ENCODE results near the gene SSTR4. TPM values are rescaled to one million over a fixed set of nuclear protein-coding genes. Genes with fewer than 3 reads are reported as not detected.

SSTR4 gene
- total and polyA plus RNA-seq, 2 donors from 2014 or later: not detected

- H3K36me3 ChIP-seq (ENCODE audit: control insufficient read depth in 2 of 3, insufficient read depth in 3 of 3, low read length in 3 of 3): no peaks in the 10 kb centered on the region
- TF ChIP-seq, protein P1, sequence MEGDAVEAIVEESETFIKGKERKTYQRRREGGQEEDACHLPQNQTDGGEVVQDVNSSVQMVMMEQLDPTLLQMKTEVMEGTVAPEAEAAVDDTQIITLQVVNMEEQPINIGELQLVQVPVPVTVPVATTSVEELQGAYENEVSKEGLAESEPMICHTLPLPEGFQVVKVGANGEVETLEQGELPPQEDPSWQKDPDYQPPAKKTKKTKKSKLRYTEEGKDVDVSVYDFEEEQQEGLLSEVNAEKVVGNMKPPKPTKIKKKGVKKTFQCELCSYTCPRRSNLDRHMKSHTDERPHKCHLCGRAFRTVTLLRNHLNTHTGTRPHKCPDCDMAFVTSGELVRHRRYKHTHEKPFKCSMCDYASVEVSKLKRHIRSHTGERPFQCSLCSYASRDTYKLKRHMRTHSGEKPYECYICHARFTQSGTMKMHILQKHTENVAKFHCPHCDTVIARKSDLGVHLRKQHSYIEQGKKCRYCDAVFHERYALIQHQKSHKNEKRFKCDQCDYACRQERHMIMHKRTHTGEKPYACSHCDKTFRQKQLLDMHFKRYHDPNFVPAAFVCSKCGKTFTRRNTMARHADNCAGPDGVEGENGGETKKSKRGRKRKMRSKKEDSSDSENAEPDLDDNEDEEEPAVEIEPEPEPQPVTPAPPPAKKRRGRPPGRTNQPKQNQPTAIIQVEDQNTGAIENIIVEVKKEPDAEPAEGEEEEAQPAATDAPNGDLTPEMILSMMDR (IDR thresholded peaks at IDR 0.05; ENCODE audit: borderline replicate concordance, extremely low read depth, insufficient read depth): no peak
- intact Hi-C loops (cut with DNase I): no loop called here
Measured at GRCh38 chr20:23058240-23058639, 23.1 kb downstream of the SSTR4 start.

GRCh38 chr20:23059001-23059400 lies 23.9 kb downstream of the SSTR4 start:
- FAIRE-seq (no peak), DNase-seq (no peak)
- peaks cover 0 to 4% (median 0%) of the 10 kb centered on the region in 3 donors for H3K4me1 ChIP-seq (ENCODE audit: control insufficient read depth in 2 of 3, insufficient read depth in 2 of 3, low read depth in 1 of 3, low read length in 3 of 3)
- H3K36me3 ChIP-seq (ENCODE audit: control insufficient read depth in 2 of 3, insufficient read depth in 3 of 3, low read length in 3 of 3): no peaks in the 10 kb centered on the region
- no peaks in the 10 kb centered on the region for H3K9me3 ChIP-seq (ENCODE audit: control insufficient read depth in 2 of 3, insufficient read depth in 1 of 3, low read length in 3 of 3)
- no peaks in the 10 kb centered on the region for H3K27me3 ChIP-seq (ENCODE audit: control insufficient read depth, insufficient read depth, low read length)
- no peak overlapping the region for H3K27ac ChIP-seq (ENCODE audit: low read depth in 2 of 2, low read length in 2 of 2)
- H3K4me3 ChIP-seq (ENCODE audit: low read length in 3 of 3): no peak overlapping the region
- TF ChIP-seq, protein P1 (IDR thresholded peaks at IDR 0.05; ENCODE audit: borderline replicate concordance, extremely low read depth, insufficient read depth): no peak
- intact Hi-C loops (cut with DNase I): no loop called here
- H3K9ac ChIP-seq (ENCODE audit: low read length in 3 of 3): no peak overlapping the region

More at GRCh38 chr20:23058240-23058639, 23.1 kb downstream of the SSTR4 start:
- Histone ChIP-seq H3K4me1 (ENCODE audit: control insufficient read depth in 2 of 3, insufficient read depth in 2 of 3, low read depth in 1 of 3, low read length in 3 of 3) (peaks cover 0 to 4% (median 0%) of the 10 kb centered on the region in 3 donors), H3K4me3 (ENCODE audit: low read length in 3 of 3) (no peak overlapping the region), H3K9me3 (ENCODE audit: control insufficient read depth in 2 of 3, insufficient read depth in 1 of 3, low read length in 3 of 3) (no peaks in the 10 kb centered on the region), H3K27me3 (ENCODE audit: control insufficient read depth, insufficient read depth, low read length) (no peaks in the 10 kb centered on the region), H3K9ac (ENCODE audit: low read length in 3 of 3) (no peak overlapping the region), H3K27ac (ENCODE audit: low read depth in 2 of 2, low read length in 2 of 2) (no peak overlapping the region)
- FAIRE-seq (no peak), DNase-seq (no peak)

DNA sequence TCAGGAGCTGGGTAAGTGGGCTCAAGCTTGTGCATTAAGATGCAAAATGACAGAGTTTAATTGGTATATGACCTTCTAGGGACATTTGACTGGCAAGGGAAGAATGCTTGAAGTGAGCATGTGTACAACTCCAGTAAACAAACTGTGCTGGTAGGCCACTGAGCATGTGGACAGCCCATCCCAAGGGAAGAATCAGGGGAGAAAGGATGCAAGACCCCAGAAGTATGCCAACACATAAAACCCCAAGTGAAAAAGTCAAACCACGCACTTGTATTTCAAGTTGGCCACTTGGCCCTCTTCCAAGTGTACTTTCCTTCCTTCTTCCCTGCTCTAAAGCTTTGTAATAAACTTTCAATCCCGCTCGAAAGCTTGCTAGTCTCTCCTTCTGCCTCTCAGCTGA lies 24.7 kb downstream of the SSTR4 start:
- Histone ChIP-seq H3K4me1 (ENCODE audit: control insufficient read depth in 2 of 3, insufficient read depth in 2 of 3, low read depth in 1 of 3, low read length in 3 of 3) (peaks cover 0 to 4% (median 0%) of the 10 kb centered on the region in 3 donors), H3K36me3 (ENCODE audit: control insufficient read depth in 2 of 3, insufficient read depth in 3 of 3, low read length in 3 of 3) (no peaks in the 10 kb centered on the region), H3K4me3 (ENCODE audit: low read length in 3 of 3) (no peak overlapping the region), H3K9ac (ENCODE audit: low read length in 3 of 3) (no peak overlapping the region), H3K9me3 (ENCODE audit: control insufficient read depth in 2 of 3, insufficient read depth in 1 of 3, low read length in 3 of 3) (no peaks in the 10 kb centered on the region), H3K27ac (ENCODE audit: low read depth in 2 of 2, low read length in 2 of 2) (no peak overlapping the region), H3K27me3 (ENCODE audit: control insufficient read depth, insufficient read depth, low read length) (no peaks in the 10 kb centered on the region)
- TF ChIP-seq, protein P1 (IDR thresholded peaks at IDR 0.05; ENCODE audit: borderline replicate concordance, extremely low read depth, insufficient read depth): no peak
- intact Hi-C loops (cut with DNase I): no loop called here
- no peak for FAIRE-seq
- peak in 1 of 5 donors; percentile 26 for DNase-seq

DNA sequence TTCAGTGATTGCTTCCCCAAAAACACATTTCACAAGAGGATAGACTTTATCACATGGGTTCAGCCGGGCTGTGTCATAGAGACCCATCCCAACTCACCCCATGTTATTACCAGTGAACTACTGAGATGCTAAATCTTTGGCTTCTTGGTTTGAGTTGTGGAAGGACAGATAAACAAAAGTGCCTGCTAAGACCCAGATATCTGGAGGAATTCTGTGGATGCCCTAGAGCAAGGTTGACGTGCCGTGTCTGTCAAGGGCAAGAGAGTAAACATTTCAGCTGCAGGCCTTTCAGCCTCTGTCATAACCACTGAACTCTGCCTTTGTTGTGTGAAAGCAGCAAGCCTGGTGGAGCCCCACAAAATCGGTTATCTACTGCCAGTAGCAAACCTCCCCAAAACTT lies 25.5 kb downstream of the SSTR4 start:
- no peak overlapping the region for H3K27ac ChIP-seq (ENCODE audit: low read depth in 2 of 2, low read length in 2 of 2)
- no peak overlapping the region for H3K4me3 ChIP-seq (ENCODE audit: low read length in 3 of 3)
- H3K36me3 ChIP-seq (ENCODE audit: control insufficient read depth in 2 of 3, insufficient read depth in 3 of 3, low read length in 3 of 3): no peaks in the 10 kb centered on the region
- H3K4me1 ChIP-seq (ENCODE audit: control insufficient read depth in 2 of 3, insufficient read depth in 2 of 3, low read depth in 1 of 3, low read length in 3 of 3): peaks cover 0 to 4% (median 0%) of the 10 kb centered on the region in 3 donors
- DNase-seq (no peak), FAIRE-seq (no peak)
- no peak overlapping the region for H3K9ac ChIP-seq (ENCODE audit: low read length in 3 of 3)
- intact Hi-C loops (cut with DNase I): no loop called here
- no peaks in the 10 kb centered on the region for H3K9me3 ChIP-seq (ENCODE audit: control insufficient read depth in 2 of 3, insufficient read depth in 1 of 3, low read length in 3 of 3)
- TF ChIP-seq, protein P1 (IDR thresholded peaks at IDR 0.05; ENCODE audit: borderline replicate concordance, extremely low read depth, insufficient read depth): no peak
- H3K27me3 ChIP-seq (ENCODE audit: control insufficient read depth, insufficient read depth, low read length): no peaks in the 10 kb centered on the region
